ENCODE results near the gene TRPM8.
"Not testable (repeated sequence)": the region's sequence is repeated elsewhere in the genome, so short reads cannot be mapped to it uniquely, and the experiment has no call there.

The TRPM8 gene

GRCh38 chr2:233938676-233939370 lies 21.6 kb downstream of the TRPM8 start:
- peak; percentile 4 for DNase-seq

GRCh38 chr2:233940376-233941276 lies 23.5 kb downstream of the TRPM8 start:
- DNase-seq: no peak

- no peak for DNase-seq
Measured at GRCh38 chr2:233942731-233943130, 25.6 kb downstream of the TRPM8 start.

- no peak for DNase-seq
Measured at GRCh38 chr2:233944269-233944668, 27.1 kb downstream of the TRPM8 start.

- no peak for DNase-seq
Measured at GRCh38 chr2:233944722-233945121, 27.5 kb downstream of the TRPM8 start.

GRCh38 chr2:233945146-233945545 lies 28.0 kb downstream of the TRPM8 start:
- no peak for DNase-seq

GRCh38 chr2:233950078-233950825 lies 33.1 kb downstream of the TRPM8 start:
- no peak for DNase-seq

GRCh38 chr2:233952335-233952734 lies 35.2 kb downstream of the TRPM8 start:
- DNase-seq: no peak

- no peak for DNase-seq
Measured at GRCh38 chr2:233953087-233953801, 36.1 kb downstream of the TRPM8 start.

GRCh38 chr2:233960203-233960602 lies 43.0 kb downstream of the TRPM8 start:
- DNase-seq: no peak

GRCh38 chr2:233961905-233962304 lies 44.7 kb downstream of the TRPM8 start:
- no peak for DNase-seq

- DNase-seq: no peak
Measured at GRCh38 chr2:233964581-233964980, 47.4 kb downstream of the TRPM8 start.

GRCh38 chr2:233965032-233965603 lies 47.9 kb downstream of the TRPM8 start:
- DNase-seq: no peak

- not testable (repeated sequence) for DNase-seq
Measured at GRCh38 chr2:233965646-233966045, 48.5 kb downstream of the TRPM8 start.

GRCh38 chr2:233966388-233966787 lies 49.2 kb downstream of the TRPM8 start:
- no peak for DNase-seq

- DNase-seq: no peak
Measured at GRCh38 chr2:233967164-233967563, 50.0 kb downstream of the TRPM8 start.

- DNase-seq: no peak
Measured at GRCh38 chr2:233968556-233968955, 51.4 kb downstream of the TRPM8 start.

GRCh38 chr2:233972460-233972859 lies 55.3 kb downstream of the TRPM8 start:
- DNase-seq: not testable (repeated sequence)

GRCh38 chr2:233972941-233973575 lies 55.9 kb downstream of the TRPM8 start:
- DNase-seq: no peak

GRCh38 chr2:233973786-233974185 lies 56.6 kb downstream of the TRPM8 start:
- no peak for DNase-seq

- peak; percentile 43 for DNase-seq
Measured at GRCh38 chr2:233974530-233975071, 57.4 kb downstream of the TRPM8 start.

GRCh38 chr2:233976087-233976486 lies 58.9 kb downstream of the TRPM8 start:
- no peak for DNase-seq
